DND-41 (cell line): ENCODE results near the gene CDX2.

Source experiments
- ATAC-seq: fragments of 200-7000 bp; cut with Tn5 transposase; 3 replicates; pipeline ENCODE4 v1.9.1; 2021; ENCODE audit warnings: low read depth; ENCODE audit not compliant: insufficient read depth
- DNase-seq: peaks from one replicate; pipeline ENCODE4 v3.0.0-alpha.2; 2020
- H2AFZ ChIP-seq: 2 replicates; pipeline ENCODE4 v1.6.0; 2012; ENCODE audit warnings: low read depth, low read length
- H3K27ac ChIP-seq: 2 replicates; pipeline ENCODE4 v1.5.1; 2012; ENCODE audit warnings: low read length, inconsistent platforms
- H3K27me3 ChIP-seq: fragments of 200-600 bp; sonication (generic); 2 replicates; pipeline ENCODE4 v1.6.0; 2012; ENCODE audit warnings: low read length, mild to moderate bottlenecking, inconsistent platforms; ENCODE audit not compliant: insufficient read depth, poor library complexity
- H3K36me3 ChIP-seq: 2 replicates; pipeline ENCODE4 v1.5.1; 2012; ENCODE audit warnings: low read length, inconsistent platforms; ENCODE audit not compliant: insufficient read depth
- H3K4me1 ChIP-seq: 2 replicates; pipeline ENCODE4 v1.5.1; 2012; ENCODE audit warnings: mild to moderate bottlenecking, low read length; ENCODE audit not compliant: insufficient read depth
- H3K4me2 ChIP-seq: 2 replicates; pipeline ENCODE4 v1.6.0; 2012; ENCODE audit warnings: mild to moderate bottlenecking, moderate library complexity, low read length, inconsistent platforms; ENCODE audit not compliant: insufficient read depth
- H3K4me3 ChIP-seq, 2 experiments: fragments of 200-600 bp in 1 of 2; shearing (Covaris generic) in 1 of 2; 2 replicates each; pipeline ENCODE4 v1.5.1; 2012 to 2016; ENCODE audit warnings: inconsistent platforms in 2 of 2, low read length in 2 of 2, mild to moderate bottlenecking in 2 of 2, low read depth in 1 of 2, moderate library complexity in 1 of 2
- H3K79me2 ChIP-seq: 2 replicates; pipeline ENCODE4 v1.6.0; 2012; ENCODE audit warnings: low read length, inconsistent platforms; ENCODE audit not compliant: insufficient read depth
- H3K9ac ChIP-seq: 2 replicates; pipeline ENCODE4 v1.6.0; 2012; ENCODE audit warnings: low read depth, mild to moderate bottlenecking, inconsistent platforms, low read length, moderate library complexity
- H3K9me3 ChIP-seq: 2 replicates; pipeline ENCODE4 v1.5.1; 2012; ENCODE audit warnings: low read length, moderate library complexity, mild to moderate bottlenecking, inconsistent platforms; ENCODE audit not compliant: insufficient read depth, severe bottlenecking
- H4K20me1 ChIP-seq: 2 replicates; pipeline ENCODE4 v1.6.0; 2012; ENCODE audit warnings: low read length; ENCODE audit not compliant: insufficient read depth
- CTCF ChIP-seq: IDR thresholded peaks from 2 replicates; pipeline ENCODE4 v1.5.1; 2012; ENCODE audit warnings: borderline replicate concordance, low read length, moderate library complexity, mild to moderate bottlenecking; ENCODE audit not compliant: poor library complexity, severe bottlenecking; ENCODE audit errors: extremely low read depth
- EZH2 ChIP-seq: IDR thresholded peaks from 3 replicates; pipeline ENCODE4 v1.6.1; 2012; ENCODE audit warnings: borderline replicate concordance, low read depth, mild to moderate bottlenecking, moderate library complexity, low read length, inconsistent platforms; ENCODE audit not compliant: severe bottlenecking

CDX2 gene

GRCh38 chr13:27921421-27921960 is 47.6 kb downstream of the CDX2 start:
- Histone ChIP-seq H3K27ac (no peak overlapping the region), H3K27me3 (no peaks in the 10 kb centered on the region), H3K79me2 (no peaks in the 10 kb centered on the region), H3K36me3 (no peaks in the 10 kb centered on the region), H3K4me3 (peak overlapping the region in 1 of 2 experiments; percentile 53; a peak in 3 of 4 replicates), H2AFZ (peak overlapping the region; percentile 48), H3K9me3 (no peaks in the 10 kb centered on the region), H3K9ac (peak overlapping the region; percentile 45), H3K4me2 (peak overlapping the region; percentile 59), H4K20me1 (no peaks in the 10 kb centered on the region), H3K4me1 (peaks cover 13% of the 10 kb centered on the region)
- peak; percentile 85 for ATAC-seq
- DNase-seq, result peak; percentile 44
- TF ChIP-seq EZH2, result no peak
- TF ChIP-seq CTCF, result no peak

- peak overlapping the region; percentile 45 for H3K9ac ChIP-seq
- H2AFZ ChIP-seq, result peak overlapping the region; percentile 48
- TF ChIP-seq EZH2 (no peak), CTCF (no peak)
- H3K4me3 ChIP-seq, result peak overlapping the region in 1 of 2 experiments; percentile 53; a peak in 3 of 4 replicates
- H4K20me1 ChIP-seq, result no peaks in the 10 kb centered on the region
- no peak for DNase-seq
- peak overlapping the region; percentile 59 for H3K4me2 ChIP-seq
- H3K27me3 ChIP-seq, result no peaks in the 10 kb centered on the region
- ATAC-seq, result peak; percentile 62; the same call in 2 of the 3 replicates
- no peaks in the 10 kb centered on the region for H3K79me2 ChIP-seq
- 0 out of 2 replicates have a peak overlapping the region, but pooled peaks have one; percentile 30 for H3K27ac ChIP-seq
- H3K9me3 ChIP-seq, result no peaks in the 10 kb centered on the region
- H3K36me3 ChIP-seq, result no peaks in the 10 kb centered on the region
- peaks cover 13% of the 10 kb centered on the region for H3K4me1 ChIP-seq
These were observed 48.3 kb downstream of the CDX2 start for GRCh38 chr13:27920677-27921420.

- no peaks in the 10 kb centered on the region for H3K36me3 ChIP-seq
- H3K27me3 ChIP-seq, result no peaks in the 10 kb centered on the region
- H3K4me2 ChIP-seq, result peak within 1 kb of the TSS; percentile 59
- no peaks in the 10 kb centered on the region for H4K20me1 ChIP-seq
- no peak for TF ChIP-seq CTCF
- no peak for TF ChIP-seq EZH2
- H3K4me3 ChIP-seq, result peak within 1 kb of the TSS in 1 of 2 experiments; percentile 53; a peak in 2 of 4 replicates
- no peak within 1 kb of the TSS for H3K27ac ChIP-seq
- ATAC-seq (no peak), DNase-seq (no peak)
- no peaks in the 10 kb centered on the region for H3K79me2 ChIP-seq
- H2AFZ ChIP-seq, result peak within 1 kb of the TSS; percentile 48
- peaks cover 13% of the 10 kb centered on the region for H3K4me1 ChIP-seq
- H3K9me3 ChIP-seq, result no peaks in the 10 kb centered on the region
- peak within 1 kb of the TSS; percentile 45 for H3K9ac ChIP-seq
These were observed 49.0 kb downstream of the CDX2 start, which contains the start of gene PDX1 for GRCh38 chr13:27919934-27920676. Gene PDX1, plus strand, starts transcription at chr13:27920000. Its CDS starts 139 bp downstream, at chr13:27920139.
